GM12878 (cell line): Measurements from ENCODE around the gene IMMT.

Experiments
- CTCF ChIP-seq, 3 experiments: IDR thresholded peaks in 2 of 3; conservative IDR thresholded peaks in 1 of 3; 2 replicates each; pipeline ENCODE4 v1.5.1; 2011; ENCODE audit warnings: low read depth in 3 of 3, low read length in 3 of 3, mild to moderate bottlenecking in 3 of 3, control low read depth in 2 of 3, moderate library complexity in 2 of 3, inconsistent platforms in 1 of 3, mixed read lengths in 1 of 3; ENCODE audit not compliant: control insufficient read depth in 2 of 3, insufficient read depth in 1 of 3; ENCODE audit errors: extremely low read depth in 1 of 3
- CUX1 ChIP-seq: IDR thresholded peaks from 2 replicates; pipeline ENCODE4 v1.6.1; 2012; ENCODE audit warnings: improper control_type of control experiment, low read depth, low read length; ENCODE audit not compliant: insufficient replicate concordance
- EED ChIP-seq: sonication (generic); IDR thresholded peaks from 2 replicates; pipeline ENCODE4 v1.6.1; 2016; ENCODE audit warnings: antibody characterized with exemption, low read depth
- EP300 ChIP-seq, 2 experiments: fragments of 150-350 bp in 1 of 2; IDR thresholded peaks; 2 replicates each; pipeline ENCODE4 v1.6.1; 2011 to 2012; ENCODE audit warnings: low read depth in 2 of 2, low read length in 2 of 2, borderline replicate concordance in 1 of 2, improper control_type of control experiment in 1 of 2, inconsistent platforms in 1 of 2; ENCODE audit not compliant: control insufficient read depth in 1 of 2
- FOS ChIP-seq: IDR thresholded peaks from 3 replicates; pipeline ENCODE4 v1.6.1; 2011; ENCODE audit warnings: borderline replicate concordance; ENCODE audit not compliant: insufficient read length; ENCODE audit errors: extremely low read depth
- FOXK2 ChIP-seq: fragments of 450-650 bp; IDR thresholded peaks from 2 replicates; pipeline ENCODE4 v1.6.1; 2017; ENCODE audit warnings: mild to moderate bottlenecking, moderate library complexity
- HDGF ChIP-seq: fragments of 450-650 bp; IDR thresholded peaks from 2 replicates; pipeline ENCODE4 v1.6.1; 2016; ENCODE audit warnings: antibody characterized with exemption
- NRF1 ChIP-seq: conservative IDR thresholded peaks from 2 replicates; pipeline ENCODE4 v1.6.1; 2011; ENCODE audit warnings: mild to moderate bottlenecking, low read depth, low read length, improper control_type of control experiment
- POLR2A ChIP-seq: IDR thresholded peaks from 2 replicates; pipeline ENCODE4 v1.6.1; 2011; ENCODE audit warnings: low read depth, mild to moderate bottlenecking, low read length
- ZNF274 ChIP-seq: IDR thresholded peaks from one replicate; pipeline ENCODE4 v1.8.0; 2011; ENCODE audit not compliant: insufficient read length, insufficient read depth

GRCh38 chr2:86150502-86150901, 44.8 kb downstream of the IMMT start:
- TF ChIP-seq POLR2A (no peak), NRF1 (no peak), HDGF (no peak), CUX1 (no peak), FOS (no peak), FOXK2 (no peak), EED (no peak), EP300 (IDR thresholded peaks at IDR 0.05; ENCODE audit: borderline replicate concordance in 1 of 2, control insufficient read depth in 1 of 2, low read depth in 2 of 2, low read length in 2 of 2) (no peak), ZNF274 (no peak), CTCF (IDR thresholded peaks at IDR 0.05 in 2 of 3, conservative IDR thresholded peaks at IDR 0.05 in 1 of 3; ENCODE audit: control insufficient read depth in 2 of 3, extremely low read depth in 1 of 3, insufficient read depth in 1 of 3, low read depth in 3 of 3, low read length in 3 of 3) (no peak)
